Measurements from ENCODE around the gene TGFBR2.

TGFBR2 gene

DNA sequence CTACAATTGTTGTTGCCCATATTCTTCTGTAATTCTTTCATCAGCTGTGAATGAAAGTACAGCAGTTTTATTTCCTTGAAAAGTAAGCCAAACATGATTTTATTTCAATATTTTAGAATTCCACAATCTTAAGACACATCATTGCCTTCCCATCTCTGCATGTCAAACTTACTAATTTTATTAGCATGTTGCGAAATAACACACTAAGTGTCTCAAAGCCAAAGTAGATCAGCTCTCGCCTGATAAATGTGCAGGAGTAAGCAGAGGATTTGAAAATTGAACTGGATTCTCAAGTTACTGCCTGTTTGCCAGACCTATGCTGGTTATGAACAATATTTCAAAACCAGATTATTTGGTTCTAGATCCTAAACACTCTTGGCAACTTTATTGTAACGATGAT lies 25.7 kb downstream of the TGFBR2 start:
- TF ChIP-seq CTCF (IDR thresholded peaks at IDR 0.05; ENCODE audit: low read depth, low read length), result no peak
- no peak overlapping the region for H3K4me3 ChIP-seq (ENCODE audit: low read depth, low read length)

DNA sequence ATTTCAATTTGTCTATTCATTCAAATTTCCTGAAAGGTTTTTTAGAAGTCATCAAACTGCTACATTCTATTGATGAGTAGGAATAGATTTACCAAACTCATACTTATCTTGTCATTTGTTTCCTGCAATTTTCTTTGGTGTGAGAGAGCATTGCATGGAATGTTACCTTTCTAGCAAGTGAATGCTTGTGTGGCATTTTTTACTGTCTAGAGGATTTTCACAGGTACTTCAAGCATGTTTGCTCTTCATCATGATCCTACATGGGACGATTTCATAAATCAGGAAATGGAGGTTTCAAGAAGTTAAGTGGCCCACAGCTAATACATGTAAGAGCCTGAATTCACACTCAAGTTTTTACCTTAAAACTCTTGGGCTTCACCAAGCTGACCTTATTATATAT lies 26.1 kb downstream of the TGFBR2 start:
- H3K4me3 ChIP-seq (ENCODE audit: low read depth, low read length), result no peak overlapping the region
- no peak for TF ChIP-seq CTCF (IDR thresholded peaks at IDR 0.05; ENCODE audit: low read depth, low read length)

- TF ChIP-seq CTCF (IDR thresholded peaks at IDR 0.05; ENCODE audit: low read depth, low read length), result no peak
- no peak overlapping the region for H3K4me3 ChIP-seq (ENCODE audit: low read depth, low read length)
Measured at GRCh38 chr3:30633718-30634117, 27.3 kb downstream of the TGFBR2 start.

DNA sequence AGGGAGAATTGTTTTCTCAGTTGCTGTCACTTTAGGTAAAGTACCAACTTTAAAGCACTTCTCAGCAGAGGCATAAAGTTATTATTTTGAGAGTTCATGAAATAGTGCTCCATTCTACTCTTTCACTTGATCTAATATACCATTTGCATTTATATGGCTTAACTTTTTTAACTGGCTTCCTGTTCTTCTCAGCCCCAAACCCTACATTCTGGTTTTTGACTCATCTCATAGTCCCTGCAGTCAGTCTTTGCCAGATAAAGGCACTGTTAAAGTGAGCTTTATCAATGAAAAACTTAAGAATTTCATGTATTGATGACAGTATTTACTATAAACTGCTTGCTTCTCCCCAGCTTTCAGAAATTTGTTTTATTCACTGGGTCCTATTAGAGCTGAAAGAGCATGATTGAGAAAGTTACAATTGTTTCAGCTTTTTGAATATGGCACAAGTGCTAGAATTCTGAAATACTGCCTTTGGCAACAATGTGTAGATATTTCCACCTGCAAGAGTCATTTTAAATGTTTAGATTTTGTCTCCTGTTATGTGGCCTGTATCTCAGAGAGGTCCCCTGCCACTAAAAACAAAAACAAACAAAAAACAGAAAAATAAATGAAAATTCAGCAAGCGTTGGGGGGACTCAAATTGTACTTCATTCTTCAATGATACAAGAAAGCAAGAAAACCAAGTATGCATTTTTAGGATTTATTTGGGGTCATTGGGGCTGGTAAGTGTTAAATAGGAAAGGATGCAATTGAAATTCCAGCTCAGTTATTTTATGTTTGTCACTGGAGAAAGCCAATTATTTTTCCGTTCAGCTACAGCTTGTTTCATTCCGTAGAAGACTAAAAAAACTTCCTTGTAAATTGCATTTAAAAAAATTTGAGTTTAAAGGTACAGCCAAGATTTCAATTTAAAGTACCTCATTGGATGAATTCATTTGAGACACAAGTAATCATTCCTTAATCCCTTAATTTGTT lies 28.6 kb downstream of the TGFBR2 start:
- no peak for TF ChIP-seq CTCF (IDR thresholded peaks at IDR 0.05; ENCODE audit: low read depth, low read length)
- H3K4me3 ChIP-seq (ENCODE audit: low read depth, low read length), result no peak overlapping the region

DNA sequence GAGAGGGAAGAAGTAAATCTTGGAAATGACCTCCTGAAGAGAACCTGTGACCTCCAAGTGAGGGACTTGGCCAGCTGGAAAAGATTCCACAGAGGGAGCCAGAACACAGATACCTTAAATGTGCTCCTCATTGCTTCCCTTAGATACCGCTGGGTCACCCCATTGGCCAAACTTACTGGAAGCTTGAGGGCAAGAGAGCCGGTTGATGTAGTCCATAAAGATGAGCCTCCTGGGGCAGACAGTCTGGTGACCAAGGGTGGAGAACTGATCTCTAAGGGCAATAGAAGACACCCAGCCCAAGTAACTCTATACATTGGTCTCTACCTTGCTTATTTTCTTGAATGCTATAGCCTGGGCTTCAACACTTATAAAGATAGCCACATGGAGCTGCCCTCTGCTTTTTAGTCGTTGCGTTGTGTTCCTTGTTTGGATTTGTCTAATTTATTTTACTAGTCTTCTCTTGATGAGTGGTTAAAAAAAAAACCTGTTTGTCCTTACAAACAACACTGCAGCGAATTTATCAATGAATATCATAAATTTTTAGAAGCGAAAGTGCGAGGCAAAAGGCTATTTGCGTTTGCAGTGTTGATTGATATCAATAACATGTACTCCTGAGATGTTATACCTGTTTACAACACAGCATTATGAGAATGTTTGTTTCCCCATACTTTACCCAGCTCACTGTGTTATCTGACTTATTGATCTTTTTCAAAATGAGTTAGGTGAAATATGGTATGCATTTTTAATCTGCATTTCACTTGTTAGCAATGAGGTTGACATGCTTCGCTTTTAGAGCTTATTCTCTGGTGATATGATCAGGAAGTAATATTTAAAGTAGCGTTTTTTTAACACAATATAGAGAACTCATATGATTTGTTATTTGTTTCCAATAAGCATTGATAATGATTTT lies 31.2 kb downstream of the TGFBR2 start:
- TF ChIP-seq CTCF (IDR thresholded peaks at IDR 0.05; ENCODE audit: low read depth, low read length), result no peak
- H3K4me3 ChIP-seq (ENCODE audit: low read depth, low read length), result no peak overlapping the region

DNA sequence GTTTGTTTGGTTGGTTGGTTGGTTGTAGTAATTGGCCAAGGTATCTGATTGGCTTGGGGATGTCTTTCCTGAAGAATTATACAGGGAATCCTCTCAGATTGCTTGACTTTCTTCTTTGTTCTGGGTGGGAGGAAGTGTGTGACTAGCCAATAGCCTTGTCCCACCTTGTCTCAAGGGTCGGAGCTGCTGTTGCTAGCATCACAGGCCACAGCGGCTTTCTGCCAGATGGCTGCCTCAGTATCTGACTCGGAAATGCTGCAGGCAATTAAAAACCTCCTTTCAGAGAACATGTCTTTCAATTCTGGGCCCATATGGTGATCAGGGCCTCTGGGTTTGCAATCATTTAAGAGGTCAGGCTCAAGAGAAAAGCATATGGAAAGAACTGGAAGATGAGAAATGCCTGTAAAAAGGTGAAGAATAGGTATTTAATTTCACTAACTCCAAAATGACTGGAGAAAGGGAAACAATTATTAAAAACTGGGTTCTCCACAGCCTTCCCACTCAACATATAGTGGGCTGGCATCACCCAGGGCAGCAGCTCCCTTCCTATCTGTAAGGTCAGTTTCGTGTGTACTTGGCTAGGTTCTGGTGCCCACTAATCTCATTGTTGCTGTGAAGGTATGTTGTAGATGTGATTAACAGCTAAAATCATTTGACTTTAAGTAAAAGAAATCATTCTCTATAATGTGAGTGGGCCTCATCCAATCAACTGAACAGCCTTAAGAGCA lies 32.4 kb downstream of the TGFBR2 start:
- no peak for TF ChIP-seq CTCF (IDR thresholded peaks at IDR 0.05; ENCODE audit: low read depth, low read length)
- H3K4me3 ChIP-seq (ENCODE audit: low read depth, low read length), result no peak overlapping the region
